CD4-positive, alpha-beta T cell treated with Interleukin-15 for 1 hour (primary cell): ENCODE results near the gene TMEM164.

ENCODE experiments used
- DNase-seq: peaks from one replicate; pipeline ENCODE4 v3.0.0-alpha.2; 2020

The TMEM164 gene

DNA sequence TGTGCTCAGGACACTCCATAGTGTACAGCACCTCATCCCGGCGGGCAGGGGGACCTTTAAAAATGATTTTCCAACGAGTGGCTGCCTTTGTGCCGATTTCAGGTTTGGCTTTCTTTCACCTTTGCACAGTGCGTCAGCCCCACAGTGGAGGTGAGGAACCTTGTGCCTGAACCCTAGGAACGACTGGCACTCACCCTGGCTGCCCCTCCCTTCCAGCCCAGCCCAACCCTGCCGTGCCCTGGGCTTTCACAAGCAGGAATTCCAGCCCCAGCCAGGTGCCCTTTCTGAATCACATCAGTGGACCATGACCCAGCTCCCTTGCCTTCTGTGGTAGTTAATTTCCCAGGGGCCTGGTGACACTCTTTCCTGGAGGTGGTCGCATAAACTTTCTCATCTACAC, 1.3 kb downstream of the TMEM164 start:
- no peak for DNase-seq

DNA sequence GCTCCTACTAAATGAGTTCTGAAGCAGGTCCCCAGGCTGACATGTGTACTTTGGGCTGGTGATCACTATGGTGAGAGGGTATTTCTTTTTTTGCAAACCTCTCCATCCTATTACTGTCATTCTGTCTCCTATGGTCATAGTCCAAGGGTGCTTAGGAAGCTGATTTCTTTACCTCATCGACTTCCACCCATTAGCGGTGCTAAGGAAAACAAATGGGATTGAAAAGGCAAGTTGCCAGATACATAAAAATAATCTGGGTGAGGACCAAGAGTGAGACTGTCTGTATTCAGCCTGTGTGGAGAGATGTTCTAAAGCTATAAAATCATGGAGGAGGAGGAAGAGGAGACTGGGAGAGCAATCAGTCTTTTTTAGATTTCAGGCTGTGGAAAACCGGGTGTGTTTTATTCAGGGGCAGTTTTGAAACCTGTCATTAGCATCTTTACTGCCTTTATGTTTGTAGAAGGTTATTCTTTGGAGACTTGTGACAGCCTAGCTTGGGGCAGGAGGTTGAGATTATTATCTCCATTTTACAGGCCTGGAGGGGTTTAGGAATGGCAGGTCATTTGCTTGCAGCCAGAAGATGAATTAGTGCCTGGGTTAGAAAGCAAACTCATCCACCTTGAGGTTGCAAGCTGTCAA, 1.9 kb downstream of the TMEM164 start:
- no peak for DNase-seq

GRCh38 chrX:110006161-110006560, 3.2 kb downstream of the TMEM164 start:
- no peak for DNase-seq

GRCh38 chrX:110006821-110007375, 4.0 kb downstream of the TMEM164 start:
- DNase-seq, result no peak

DNA sequence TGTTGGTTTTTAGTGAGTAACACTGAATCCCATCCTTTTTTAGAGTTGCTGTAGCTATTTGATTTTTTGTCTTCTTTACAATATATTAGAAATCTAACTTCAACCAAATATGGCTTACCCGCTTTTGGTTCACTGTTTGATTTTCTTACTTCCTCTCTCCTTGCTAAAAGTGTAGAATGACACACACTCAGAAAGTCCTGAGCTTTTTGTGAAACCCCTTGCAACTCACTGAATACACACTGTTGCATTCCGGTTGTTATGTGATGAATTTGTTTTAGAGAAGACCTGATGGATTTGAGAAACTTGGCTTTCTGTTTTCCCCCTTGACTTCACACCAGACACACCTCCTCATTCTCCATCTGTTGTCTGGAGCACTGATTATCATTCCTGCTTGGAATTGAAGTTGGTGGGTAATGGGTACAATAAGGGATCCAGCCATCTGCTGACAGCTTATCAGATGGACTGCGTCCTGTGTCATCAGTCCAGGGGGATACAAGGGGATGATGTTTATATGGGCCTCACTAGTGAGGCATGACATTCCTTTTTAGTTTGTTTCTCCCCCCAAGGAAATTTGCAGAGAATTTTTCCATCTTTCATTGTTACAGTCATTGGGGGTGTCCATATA, 5.2 kb downstream of the TMEM164 start:
- DNase-seq, result no peak

DNA sequence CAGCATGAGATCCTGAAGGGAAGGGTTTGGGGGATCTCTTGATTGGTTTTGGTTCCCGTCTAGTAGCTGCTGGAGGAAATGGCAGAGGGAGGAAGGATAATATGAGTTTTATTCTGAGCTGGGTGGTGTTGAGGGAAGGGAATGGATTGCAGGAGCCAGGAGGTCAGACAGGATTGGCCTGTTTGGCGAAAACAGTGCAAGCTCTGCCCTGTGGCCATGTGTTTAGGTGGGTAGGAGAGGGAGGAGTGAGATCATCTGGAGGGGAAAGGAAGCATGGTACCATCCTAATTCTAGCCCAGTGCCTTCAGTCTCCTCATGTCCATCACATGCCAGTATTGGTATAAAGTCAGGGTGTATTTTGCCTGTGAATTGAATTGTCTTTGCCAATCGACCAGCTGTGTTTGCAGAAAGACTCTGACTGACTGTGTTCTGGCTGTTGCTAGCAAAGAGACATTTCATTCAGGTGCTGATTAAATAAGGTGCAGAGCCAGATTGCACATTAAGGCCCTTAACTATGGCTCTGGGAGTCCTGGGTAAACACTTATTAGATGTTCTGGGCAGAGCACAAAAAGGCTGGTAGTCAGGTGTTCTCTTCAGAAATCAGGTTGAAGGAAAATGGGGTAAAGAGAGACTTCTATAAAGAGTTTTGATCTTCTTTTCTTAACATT, 10.0 kb downstream of the TMEM164 start:
- DNase-seq, result no peak

GRCh38 chrX:110013968-110014367, 11.1 kb downstream of the TMEM164 start:
- DNase-seq, result no peak

DNA sequence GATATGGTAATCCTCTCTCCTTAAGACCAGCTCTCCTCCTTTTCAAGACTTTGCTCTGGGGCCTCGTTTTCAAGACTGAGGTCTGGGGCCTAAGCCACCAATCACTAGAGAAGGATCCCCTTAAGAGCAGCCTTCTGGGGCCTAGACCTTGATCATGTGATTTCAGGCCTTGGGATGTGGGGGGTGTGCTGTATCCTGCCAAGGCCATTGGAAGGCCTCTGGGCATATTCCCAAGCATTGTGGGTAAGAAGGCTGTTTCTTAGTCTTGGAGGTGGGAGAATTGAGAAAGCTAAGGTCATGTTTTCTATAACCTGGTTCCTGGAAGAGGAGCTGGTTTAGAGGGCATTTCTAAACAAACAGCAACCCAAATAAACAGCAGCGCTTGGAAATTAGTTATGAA, 12.1 kb downstream of the TMEM164 start:
- no peak for DNase-seq

- no peak for DNase-seq
Measured at GRCh38 chrX:110015915-110016314, 13.0 kb downstream of the TMEM164 start.

- DNase-seq, result no peak
Measured at GRCh38 chrX:110020536-110020935, 17.6 kb downstream of the TMEM164 start.

- no peak for DNase-seq
Measured at GRCh38 chrX:110021258-110022022, 18.5 kb downstream of the TMEM164 start.

DNA sequence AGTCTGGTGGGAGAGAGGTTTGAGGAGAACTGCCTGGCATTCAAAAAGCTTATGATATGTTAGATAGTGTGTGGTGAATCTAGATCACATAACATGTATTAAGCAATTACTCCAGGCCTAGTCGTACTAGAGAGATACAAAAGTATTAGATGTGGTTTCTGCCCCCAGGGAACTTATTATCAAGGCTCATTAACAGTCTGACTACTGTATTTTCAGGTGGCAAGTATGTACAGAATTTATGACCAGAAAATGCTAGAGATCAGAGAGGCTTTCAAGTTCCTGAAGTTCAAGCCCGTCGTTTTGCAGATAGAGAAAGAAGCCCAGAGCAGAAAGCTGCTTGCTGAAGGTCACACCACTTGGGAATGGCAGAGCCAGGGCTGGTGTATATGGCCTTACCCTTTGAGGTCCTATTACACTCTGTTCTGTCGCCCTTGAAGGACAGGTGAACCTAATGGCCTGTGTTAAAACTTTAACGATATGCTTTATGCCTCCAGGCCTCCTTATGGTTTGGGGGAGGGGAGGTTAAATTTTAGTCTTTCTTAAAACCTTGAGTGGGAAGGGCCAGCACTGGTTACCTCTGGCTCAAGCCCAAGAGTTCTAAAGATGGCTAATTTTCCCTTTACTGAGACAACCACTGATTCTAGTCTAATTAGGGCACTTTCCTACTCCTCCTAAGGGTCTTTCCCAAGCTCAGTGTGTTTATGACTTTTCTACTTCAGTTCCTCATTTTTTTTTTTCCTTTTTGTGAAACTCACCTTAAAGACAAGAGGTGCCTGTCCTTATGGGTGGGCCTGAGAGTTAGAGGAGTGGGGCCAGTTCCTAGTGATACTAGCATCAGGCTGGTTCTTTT, 19.9 kb downstream of the TMEM164 start:
- no peak for DNase-seq

DNA sequence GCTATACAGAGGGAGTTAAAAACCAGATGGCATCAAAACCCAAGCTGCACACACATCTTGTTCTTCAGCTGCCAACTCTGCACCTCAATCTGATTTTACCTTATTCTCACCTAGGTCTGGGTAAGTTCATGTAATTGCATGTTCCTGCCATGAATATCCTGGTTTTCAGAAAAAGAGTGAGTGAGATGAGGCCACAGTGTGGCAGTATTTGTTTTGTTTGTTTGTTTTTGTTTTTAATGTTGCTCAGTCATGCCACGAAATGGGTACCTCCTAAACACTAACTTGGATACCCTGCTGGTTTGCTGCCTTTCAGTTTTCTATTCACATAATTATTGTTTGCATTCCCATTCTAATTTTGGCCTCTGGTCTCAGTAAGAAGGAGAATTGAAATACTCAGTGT, 22.5 kb downstream of the TMEM164 start:
- no peak for DNase-seq

GRCh38 chrX:110026099-110026844, 23.4 kb downstream of the TMEM164 start:
- no peak for DNase-seq

GRCh38 chrX:110032534-110033147, 29.7 kb downstream of the TMEM164 start:
- DNase-seq, result no peak

GRCh38 chrX:110034036-110034435, 31.1 kb downstream of the TMEM164 start:
- no peak for DNase-seq

DNA sequence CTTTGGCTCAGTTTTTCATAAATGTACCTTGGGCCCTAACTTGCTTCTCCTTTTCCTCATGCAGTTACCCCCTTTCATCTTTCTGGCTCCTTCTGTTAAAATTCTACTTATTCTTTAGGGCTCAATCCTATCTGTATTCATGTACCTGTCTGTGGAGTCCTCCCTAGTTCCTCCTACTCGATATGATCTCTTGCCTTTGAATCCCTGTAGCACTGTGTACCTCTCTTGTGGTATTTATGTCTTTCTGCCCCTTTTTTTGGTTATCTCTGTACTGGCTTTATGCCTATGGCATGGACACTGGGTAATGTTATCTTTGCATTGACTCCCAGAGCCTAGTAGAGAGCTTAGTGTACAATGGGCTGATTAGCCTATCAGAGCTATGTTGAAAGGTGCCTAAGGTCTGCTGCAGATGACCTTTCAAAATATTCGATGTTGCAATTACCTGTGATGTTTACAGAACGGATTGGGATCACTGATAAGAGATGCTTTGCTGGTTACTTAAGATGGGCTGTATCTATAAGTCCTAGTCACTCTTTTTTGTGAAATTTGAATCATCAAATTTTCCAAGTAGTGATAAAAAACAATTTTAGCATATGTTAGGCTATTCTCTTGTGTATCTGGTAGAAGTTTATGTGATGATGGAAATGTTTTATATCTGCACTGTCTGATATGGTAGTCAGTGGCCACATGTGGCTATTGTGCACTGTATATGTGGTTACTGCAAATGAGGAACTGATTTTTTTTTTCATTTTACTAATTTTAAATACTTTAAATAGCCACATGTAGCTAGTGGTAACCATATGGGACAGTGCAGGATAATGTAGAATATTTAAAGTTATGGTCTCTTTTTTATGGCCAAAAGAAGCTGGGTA, 33.5 kb downstream of the TMEM164 start:
- DNase-seq, result no peak

- DNase-seq, result no peak
Measured at GRCh38 chrX:110037178-110037577, 34.3 kb downstream of the TMEM164 start.

- DNase-seq, result no peak
Measured at GRCh38 chrX:110038900-110039299, 36.0 kb downstream of the TMEM164 start.

DNA sequence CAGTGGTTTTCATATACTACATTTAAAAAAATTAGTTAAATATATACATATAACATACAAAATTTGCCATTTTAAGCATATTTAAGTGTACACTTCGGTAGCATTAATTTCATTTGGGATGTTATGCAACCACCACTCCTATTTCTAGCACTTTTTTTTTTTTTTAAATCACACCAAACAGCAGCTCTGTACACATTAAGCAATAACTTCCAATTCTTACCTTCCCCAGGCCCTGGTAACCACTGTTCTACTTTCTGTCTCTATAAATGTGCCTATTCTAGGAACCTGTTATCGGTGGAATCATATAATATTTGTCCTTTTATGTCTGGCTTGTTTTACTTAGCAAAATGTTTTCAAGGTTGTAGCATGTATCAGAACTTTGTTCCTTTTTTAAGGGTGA, 39.1 kb downstream of the TMEM164 start:
- no peak for DNase-seq
